Measurements from ENCODE around the gene CCDC126.
"Not testable (repeated sequence)": the region's sequence is repeated elsewhere in the genome, so short reads cannot be mapped to it uniquely, and the experiment has no call there.

Gene CCDC126

DNA sequence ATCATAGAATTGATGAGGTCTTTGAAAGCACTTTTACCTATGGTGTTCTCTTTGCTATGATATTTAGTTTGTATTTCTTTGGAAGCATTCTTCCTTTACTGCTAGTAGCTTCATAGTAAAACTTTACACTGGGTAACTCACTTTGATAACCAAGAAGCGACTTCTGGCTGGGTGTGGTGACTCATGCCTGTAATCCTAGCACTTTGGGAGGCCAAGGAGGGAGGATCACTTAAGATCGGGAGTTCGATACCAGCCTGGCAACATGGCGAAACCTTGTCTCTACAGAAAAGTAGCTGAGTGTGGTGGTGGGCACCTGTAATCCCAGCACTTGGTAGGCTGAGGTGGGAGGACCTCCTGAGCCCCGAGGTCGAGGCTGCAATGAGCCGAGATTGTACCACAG, 36.2 kb downstream of the CCDC126 start:
- DNase-seq, result no peak

DNA sequence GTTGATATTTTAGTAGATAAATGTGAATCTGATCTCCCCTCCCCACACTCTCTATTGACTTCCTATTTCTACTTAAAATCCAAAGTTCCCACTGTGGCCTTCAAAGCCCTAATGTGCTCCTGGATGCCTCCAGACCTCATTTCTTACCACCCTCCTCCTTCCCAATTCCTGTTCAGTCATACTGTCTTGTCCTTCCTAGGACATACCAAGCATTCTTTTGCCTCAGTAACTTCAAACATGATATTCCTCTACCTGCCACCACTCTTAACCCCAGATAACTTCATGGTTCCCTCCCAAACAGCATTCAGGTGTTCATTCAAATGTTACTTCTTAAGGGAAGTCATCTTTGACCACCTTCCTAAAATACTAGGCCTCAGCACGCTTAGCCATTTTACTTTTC, 48.6 kb downstream of the CCDC126 start:
- DNase-seq, result no peak

DNA sequence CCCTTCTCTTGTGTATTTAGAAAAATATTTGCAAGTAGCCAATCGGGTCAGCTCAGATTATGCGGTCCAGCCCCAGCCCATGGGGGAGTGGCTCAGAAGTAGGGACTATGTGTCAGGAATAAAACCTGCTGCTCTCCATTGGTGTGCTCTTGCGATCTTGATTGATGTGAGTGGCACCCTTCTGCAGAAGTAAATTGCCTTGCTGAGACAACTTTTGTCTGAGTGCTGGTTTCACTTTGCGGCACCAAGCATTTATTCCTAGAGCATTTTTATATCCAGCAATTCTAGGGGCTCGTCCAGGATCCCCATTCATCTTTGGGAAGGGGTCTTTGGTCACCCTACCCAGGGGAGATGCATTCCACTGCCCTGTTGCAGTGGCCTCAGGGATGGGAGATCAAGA, 56.8 kb downstream of the CCDC126 start:
- no peak for DNase-seq

DNA sequence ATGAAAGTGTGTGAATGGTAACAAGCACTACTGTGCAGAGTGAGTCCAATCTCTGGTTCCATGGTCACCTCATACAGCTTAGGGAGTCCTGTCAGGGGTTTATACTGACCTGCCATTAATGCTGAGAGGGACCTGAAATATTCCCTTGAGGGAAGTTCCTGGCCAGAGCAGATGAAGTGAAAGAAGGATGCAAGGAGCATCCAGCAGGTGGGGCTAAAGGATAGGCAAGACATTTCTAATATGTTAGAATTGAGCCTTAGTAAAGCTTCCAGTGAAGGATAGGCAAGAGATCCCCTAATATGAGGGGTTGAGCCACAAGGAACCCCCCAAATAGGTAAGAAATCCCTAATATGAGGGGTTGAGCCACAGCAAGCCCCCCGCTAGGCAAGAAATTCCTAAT, 57.3 kb downstream of the CCDC126 start:
- no peak for DNase-seq

DNA sequence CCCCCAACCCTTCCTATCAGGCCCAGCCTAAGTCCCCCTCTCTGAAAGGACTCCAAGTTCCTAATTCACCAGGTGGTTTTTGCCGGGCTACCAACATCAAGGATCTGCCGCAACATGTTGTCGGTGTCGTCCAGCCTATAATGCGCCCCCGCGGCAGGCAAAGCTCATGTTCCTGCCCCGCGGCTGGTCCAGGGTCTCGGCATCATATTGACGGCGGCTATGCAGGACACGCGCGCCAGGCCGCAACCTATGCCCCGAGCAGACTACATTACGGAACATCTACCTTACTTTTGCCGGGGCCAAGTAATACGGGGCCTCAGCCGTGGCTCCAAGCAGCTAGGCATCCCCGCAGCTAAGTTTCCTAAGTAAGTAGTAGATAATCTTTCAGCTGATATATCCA, 58.3 kb downstream of the CCDC126 start:
- DNase-seq, result no peak

DNA sequence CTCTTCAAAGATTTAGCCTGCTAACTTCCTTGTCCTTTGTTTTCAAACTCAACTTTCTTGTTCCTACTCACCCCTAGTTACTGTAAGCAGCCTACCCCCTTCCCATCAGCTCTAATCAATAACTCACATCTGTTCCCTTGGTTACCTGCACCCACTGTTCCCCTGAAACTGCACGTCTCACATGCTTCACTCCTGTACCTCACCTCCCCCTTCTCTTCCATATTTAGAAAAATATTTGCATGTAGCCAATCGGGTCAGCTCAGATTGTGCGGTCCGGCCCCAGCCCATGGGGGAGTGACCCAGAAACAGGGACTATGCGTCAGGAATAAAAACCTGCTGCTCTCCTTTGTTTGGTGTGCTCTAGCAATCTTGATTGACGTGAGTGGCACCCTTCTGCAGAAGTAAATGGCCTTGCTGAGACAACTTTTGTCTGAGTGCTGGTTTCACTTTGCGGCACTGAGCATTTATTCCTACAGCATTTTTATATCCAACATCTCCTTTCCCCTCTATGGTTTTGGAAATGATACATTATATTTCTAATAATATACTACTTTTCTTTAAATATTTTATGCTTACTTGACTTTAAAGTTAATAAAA, 61.7 kb downstream of the CCDC126 start:
- no peak for DNase-seq

DNA sequence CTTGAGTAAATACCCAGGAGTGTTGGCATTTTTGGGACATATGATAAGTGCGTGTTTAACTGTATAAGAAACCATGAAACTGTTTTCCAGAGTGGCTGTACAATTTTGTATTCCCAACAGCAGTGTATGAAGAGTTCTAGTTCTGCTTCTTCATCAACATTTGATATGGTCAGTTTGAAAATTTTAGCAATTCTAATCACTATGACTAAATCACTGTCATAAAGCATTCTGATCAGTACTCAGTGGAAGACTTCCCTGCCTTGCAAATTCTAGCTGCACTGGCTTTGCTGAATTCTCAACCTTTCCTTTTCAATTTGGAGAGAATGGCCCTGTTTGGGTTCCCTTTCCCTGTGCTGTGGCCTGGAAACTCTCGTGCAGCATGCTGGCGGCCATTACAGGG, 64.2 kb downstream of the CCDC126 start:
- DNase-seq, result no peak

DNA sequence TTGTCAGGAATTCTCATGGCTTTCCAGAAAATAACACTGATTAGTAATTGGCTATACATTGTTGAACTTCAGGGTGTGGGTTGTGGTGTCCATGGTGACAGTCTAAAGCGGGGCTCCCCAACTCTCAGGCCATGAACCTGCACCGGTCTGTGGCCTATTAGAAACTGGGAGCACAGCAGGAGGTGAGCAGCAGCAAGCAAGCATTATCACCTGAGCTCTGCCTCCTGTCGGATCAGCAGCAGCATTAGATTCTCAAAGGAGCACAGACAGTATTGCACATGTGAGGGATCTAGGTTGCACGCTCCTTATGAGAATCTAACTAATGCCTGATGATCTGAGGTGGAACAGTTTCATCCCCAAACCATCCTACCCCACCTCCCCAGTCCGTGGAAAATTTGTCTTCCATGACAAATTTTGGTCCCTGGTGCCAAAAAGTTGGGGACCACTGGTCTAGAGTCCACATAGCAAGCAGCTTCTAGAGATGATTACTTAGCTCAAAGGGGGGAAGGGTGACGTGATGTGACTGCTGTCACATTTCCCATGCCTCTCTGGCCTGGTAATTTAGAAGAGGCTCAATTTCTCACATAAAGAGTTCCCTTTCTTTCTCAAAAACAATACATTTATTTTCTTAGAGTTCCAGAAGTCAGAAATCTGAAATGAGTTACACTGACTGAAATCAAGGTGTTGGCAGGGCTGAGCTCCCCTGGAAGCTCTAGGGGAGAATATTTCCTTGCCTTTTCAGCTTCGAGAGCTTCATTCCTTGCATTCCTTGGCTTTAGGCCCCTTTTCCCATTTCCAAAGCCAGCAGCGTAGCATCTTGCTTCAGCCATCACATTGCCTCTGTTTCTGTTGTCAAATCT, 65.2 kb downstream of the CCDC126 start:
- peak; percentile 38 for DNase-seq

DNA sequence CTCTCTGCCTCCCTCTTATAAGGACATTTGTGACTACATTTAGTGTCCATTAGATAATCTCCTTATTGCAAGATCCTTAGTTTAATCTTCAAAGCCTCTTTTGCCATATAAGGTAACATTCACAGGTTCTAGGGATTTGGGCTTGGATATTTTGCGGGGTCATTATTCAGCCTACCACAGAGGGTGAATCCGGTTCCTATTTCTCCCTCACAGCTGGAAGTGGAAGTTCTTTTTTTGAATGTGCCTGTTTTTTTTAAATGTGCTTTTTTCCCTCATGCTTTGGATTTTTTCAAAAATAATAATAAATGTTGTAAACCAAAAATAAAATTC, 65.8 kb downstream of the CCDC126 start:
- DNase-seq, result no peak

DNA sequence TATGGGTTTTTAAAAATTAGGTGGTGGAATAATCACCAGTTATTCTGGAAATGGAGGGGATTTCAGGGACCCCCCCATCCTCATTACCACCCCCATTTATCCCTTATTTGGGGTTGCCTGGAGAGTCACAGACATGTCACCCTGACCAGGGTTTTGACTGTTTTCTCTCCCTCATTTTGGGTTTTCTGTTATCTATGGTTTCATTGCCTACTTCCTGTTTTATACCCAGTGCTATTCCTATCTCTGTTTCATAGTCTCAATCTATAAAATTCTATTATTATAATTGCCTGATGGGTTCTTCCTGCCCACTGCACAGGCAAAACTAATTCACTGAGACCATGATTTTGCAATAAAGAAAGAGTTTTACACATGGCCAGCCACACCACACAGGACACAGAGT, 66.9 kb downstream of the CCDC126 start:
- DNase-seq, result no peak

DNA sequence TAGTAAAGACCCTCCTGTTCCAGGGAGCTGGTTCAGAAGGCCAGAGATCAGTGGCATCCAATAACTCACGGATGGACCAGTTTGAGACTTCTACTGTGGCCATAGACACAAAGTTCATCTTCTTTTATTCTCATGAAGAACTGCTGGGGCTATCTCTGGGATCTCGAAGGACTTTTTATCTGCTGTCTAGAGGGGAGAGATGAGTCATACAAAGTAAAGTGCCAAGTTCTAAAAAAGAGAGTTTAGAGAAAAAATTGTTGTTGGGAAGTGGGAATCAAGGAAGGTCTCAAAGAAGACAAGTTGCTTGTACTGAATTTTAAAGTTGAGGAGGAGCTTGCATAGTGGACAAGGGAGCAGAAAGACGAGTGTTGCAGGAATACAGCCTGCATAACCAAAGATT, 74.9 kb downstream of the CCDC126 start:
- DNase-seq, result no peak

DNA sequence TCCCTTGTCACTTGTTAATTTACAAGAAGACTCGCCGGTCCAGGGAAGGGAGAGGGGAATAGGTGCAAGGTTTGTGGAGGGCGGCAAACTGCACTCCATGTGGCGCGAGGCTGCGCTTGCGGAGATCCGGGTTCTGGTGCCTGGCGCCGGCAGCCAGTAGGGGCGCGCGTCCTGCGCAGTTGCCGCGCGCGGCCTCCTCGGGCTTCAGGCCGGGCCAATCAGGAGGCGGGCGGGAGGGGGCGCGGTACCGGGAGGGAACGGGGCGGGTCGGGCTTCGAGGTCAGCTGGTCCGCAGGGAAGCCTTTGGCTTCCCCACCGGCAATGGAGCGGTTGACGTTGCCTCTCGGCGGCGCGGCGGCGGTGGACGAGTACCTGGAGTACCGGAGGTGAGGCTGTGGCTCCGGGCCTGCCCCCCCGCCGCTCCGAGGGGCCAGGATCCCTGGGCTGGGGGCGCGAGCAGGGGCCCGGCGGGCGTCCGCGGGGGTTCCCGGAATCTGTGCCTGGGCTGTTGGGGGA, 82.8 kb downstream of the CCDC126 start, which contains the start of gene FAM221A:
TSS of gene FAM221A (plus strand) at position 302 of the 516 bp plus-strand sequence. CDS start at position 322, 20 bp downstream.
- peak; percentile 69 for DNase-seq

DNA sequence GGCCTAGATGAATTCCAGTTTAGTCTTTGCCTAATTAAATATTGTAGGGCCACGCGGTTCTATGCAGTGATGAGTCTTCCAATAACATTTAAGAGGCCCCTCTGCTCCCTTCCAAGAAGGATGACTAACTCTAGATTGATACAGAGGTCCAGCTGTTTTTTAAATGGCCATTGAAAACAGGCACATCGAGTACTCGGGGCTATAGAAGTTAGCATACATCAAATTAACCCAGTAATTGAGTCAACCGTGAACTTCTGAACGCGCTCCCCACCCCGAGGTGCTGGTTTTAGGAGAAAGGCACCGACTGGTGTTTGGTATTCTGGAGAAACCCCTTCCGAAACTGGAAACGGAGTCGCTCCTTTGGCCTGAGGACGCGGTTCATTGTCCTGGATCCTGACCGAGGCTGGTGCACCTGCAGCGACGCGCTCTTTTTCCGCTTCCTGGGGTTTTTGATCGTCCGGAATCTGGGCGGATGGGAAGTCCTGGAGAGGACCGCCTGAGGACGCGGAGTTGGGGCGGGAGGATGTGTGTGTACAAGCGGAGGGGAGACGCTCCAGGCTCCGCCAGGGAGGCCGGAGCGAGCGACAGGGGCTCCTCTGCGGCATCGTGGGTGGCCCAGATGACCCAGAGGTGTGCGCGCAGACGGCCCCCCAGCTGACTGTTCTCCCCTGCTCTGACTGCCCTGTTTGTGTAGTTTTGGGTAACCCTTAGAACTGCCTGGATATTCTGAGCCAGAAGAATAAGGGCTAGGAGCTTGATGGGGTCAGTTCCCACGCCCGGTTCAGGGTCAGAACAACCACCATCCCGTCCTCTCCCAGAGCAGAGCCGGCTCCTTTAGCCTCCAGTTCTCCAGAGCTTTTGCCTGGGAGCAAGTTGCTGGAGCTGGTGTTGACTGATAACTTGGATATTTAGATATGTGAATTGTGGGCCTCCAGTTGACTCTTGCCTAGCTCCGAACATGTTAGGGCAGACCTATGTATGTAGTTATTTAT, 83.5 kb downstream of the CCDC126 start:
- peak; percentile 38 for DNase-seq

DNA sequence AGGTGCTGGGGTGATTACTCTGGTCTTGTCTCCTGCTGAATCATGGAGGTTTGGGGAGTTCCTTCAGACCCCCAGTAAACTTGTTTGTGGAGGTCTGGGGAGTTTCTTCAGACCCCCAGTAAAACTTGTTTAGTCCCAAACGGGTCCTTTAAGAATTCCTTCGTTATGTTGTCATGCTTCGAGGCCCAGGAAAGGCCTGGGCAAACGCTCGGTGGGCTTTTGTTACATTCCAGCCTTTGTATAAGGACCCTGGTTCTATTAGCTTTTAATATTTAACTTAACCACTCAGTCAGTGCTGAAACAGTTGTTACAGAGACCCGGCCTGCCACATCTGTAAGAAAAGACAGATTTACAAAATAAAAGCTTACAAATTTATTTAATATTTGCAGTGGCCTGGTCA, 86.9 kb downstream of the CCDC126 start:
- not testable (repeated sequence) for DNase-seq

DNA sequence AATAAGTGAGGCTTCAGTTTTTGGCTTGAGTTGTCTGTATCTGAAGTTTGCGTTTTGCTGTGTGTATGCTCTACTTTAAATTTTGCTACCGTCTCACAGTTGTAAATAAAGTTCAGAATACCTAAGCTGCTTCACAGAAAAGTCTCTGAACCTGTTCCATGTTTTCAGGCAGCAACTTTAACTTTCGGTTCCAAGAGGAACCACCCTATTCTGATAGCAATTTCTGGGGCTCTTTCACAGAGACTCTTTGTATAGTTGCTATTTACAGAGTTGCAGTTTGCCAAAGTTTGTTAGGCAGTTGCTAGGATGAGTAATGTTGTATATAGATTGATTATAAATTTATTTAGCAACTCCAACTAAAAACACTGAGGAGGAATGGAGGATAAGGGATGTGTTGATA, 88.5 kb downstream of the CCDC126 start:
- no peak for DNase-seq

DNA sequence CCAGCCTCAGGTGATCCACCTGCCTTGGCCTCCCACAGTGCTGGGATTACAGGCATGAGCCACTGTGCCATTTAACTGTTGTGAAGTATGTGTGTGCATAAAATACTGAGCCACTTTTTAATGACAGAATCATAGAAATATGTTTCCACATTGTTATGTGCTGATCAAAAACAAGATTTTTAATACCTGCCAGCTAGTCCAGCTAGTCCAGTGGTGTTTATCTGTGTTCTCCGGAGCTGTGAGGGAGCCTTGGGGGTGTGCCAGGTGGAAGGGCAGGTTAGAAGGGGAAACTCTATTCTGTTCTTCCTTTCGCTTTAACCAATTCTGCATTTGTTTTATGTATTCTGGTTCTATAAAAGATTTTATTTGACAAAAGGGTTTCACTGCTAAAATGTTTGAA, 89.8 kb downstream of the CCDC126 start:
- DNase-seq, result peak; percentile 17

DNA sequence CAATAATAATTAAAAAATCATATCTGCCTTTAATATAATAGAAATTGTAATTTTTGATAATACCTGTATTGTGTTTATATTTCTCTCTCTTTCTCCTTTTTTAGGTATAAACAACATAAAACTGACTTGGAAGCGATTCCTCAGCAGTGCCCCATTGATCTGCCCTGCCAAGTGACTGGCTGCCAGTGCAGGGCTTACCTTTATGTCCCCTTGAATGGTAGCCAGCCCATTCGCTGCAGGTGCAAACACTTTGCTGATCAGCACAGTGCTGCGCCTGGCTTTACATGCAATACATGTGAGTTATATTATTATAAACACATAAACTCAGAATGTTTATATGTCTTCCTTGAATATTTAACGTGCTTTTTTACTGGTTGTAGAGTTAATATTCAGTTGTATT, 92.0 kb downstream of the CCDC126 start:
- no peak for DNase-seq

DNA sequence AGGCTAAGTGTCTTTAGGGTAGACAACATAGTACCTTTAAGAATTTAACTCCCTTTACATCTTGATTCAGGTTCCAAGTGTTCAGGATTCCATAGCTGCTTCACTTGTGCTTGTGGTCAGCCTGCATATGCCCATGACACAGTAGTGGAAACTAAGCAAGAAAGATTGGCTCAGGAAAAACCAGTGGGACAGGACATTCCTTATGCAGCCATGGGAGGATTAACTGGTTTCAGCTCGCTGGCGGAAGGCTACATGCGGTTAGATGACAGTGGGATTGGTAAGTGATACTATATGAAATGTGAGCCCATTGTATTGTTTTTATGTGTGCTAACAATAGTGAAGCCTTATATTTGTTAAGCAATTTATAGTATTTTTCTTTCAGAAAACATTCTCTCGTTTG, 94.1 kb downstream of the CCDC126 start:
- DNase-seq, result peak; percentile 13

DNA sequence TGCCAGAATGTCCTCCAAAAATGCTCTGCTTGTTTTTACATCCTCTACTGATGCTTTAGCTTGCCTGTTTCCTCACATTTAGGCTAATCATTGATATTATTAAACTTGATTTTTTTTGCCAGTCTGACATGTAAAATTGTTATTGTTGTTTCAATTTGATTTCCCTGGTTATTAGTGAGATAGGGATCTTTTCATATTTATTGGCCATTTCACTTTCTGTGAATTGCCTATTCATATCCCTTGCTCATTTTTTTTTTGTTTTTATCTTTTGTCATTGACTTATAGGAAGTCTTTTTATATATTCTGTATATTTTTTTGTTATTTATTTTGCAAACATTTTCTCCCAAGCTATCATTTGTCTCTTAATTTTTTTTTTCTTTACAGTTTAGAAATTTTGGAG, 96.0 kb downstream of the CCDC126 start:
- DNase-seq, result no peak
